DOHH2 (cell line): Measurements from ENCODE around the gene DOP1B.

Experiments
- H3F3A ChIP-seq: fragments of 200-600 bp; sonication (generic), shearing (Covaris generic); 2 replicates; pipeline ENCODE4 v1.6.0; 2016; ENCODE audit warnings: antibody characterized with exemption, mild to moderate bottlenecking; ENCODE audit not compliant: control insufficient read depth, insufficient read depth
- H3K27ac ChIP-seq: fragments of 200-600 bp; sonication (generic); 2 replicates; pipeline ENCODE4 v1.5.1; 2014; ENCODE audit warnings: low read depth, mild to moderate bottlenecking, low read length, moderate library complexity
- H3K27me3 ChIP-seq: fragments of 200-600 bp; sonication (generic); 2 replicates; pipeline ENCODE4 v1.6.1; 2014; ENCODE audit warnings: mild to moderate bottlenecking, low read length, mixed read lengths; ENCODE audit not compliant: control insufficient read depth
- H3K36me3 ChIP-seq: fragments of 200-600 bp; sonication (generic); 2 replicates; pipeline ENCODE4 v1.6.1; 2014; ENCODE audit warnings: mild to moderate bottlenecking, low read length, moderate library complexity, mixed read lengths; ENCODE audit not compliant: control insufficient read depth
- H3K4me1 ChIP-seq: fragments of 200-600 bp; sonication (generic); 2 replicates; pipeline ENCODE4 v1.6.1; 2014; ENCODE audit warnings: mild to moderate bottlenecking, low read length, mixed read lengths; ENCODE audit not compliant: control insufficient read depth
- H3K4me2 ChIP-seq: fragments of 200-600 bp; sonication (generic); 2 replicates; pipeline ENCODE4 v1.6.0; 2014; ENCODE audit warnings: mild to moderate bottlenecking, low read length, moderate library complexity
- H3K4me3 ChIP-seq: fragments of 200-600 bp; sonication (generic); 2 replicates; pipeline ENCODE4 v1.5.1; 2014; ENCODE audit warnings: mild to moderate bottlenecking, low read length, mixed read lengths
- H3K79me2 ChIP-seq: fragments of 200-600 bp; sonication (generic); 2 replicates; pipeline ENCODE4 v1.6.1; 2014; ENCODE audit warnings: mild to moderate bottlenecking, low read length, mixed read lengths; ENCODE audit not compliant: control insufficient read depth
- H3K9me2 ChIP-seq: fragments of 200-600 bp; sonication (generic); replicated peaks from 2 replicates; pipeline ENCODE4 v1.6.1; 2014; ENCODE audit warnings: mild to moderate bottlenecking, low read length, mixed read lengths; ENCODE audit not compliant: control insufficient read depth
- H3K9me3 ChIP-seq: fragments of 200-600 bp; sonication (generic); 2 replicates; pipeline ENCODE4 v1.6.1; 2014; ENCODE audit warnings: antibody characterized with exemption, low read length, mixed read lengths; ENCODE audit not compliant: control insufficient read depth, insufficient read depth
- H4K20me1 ChIP-seq: fragments of 200-600 bp; sonication (generic); 2 replicates; pipeline ENCODE4 v1.6.0; 2014; ENCODE audit warnings: low read depth, mild to moderate bottlenecking, antibody characterized with exemption, low read length, moderate library complexity; ENCODE audit not compliant: control insufficient read depth, insufficient read depth
- CTCF ChIP-seq: fragments of 200-600 bp; sonication (generic); IDR thresholded peaks from one replicate; pipeline ENCODE4 v1.5.1; 2014; ENCODE audit warnings: antibody characterized with exemption, mild to moderate bottlenecking, low read depth, low read length; ENCODE audit not compliant: poor library complexity, severe bottlenecking
- EZH2phosphoT487 ChIP-seq: fragments of 200-600 bp; sonication (generic); IDR thresholded peaks from 2 replicates; pipeline ENCODE4 v1.6.1; 2017; ENCODE audit warnings: borderline replicate concordance, mild to moderate bottlenecking, antibody characterized with exemption, low read length, moderate library complexity, mixed read lengths

DOP1B gene

GRCh38 chr21:36163750-36164741 is 7.4 kb downstream of the DOP1B start:
- no peaks in the 10 kb centered on the region for H4K20me1 ChIP-seq
- H3K9me3 ChIP-seq: no peaks in the 10 kb centered on the region
- no peak overlapping the region for H3K4me3 ChIP-seq
- no peak for TF ChIP-seq EZH2phosphoT487
- no peaks in the 10 kb centered on the region for H3K9me2 ChIP-seq
- H3K79me2 ChIP-seq: no peaks in the 10 kb centered on the region
- H3F3A ChIP-seq: no peaks in the 10 kb centered on the region
- no peaks in the 10 kb centered on the region for H3K27me3 ChIP-seq
- H3K27ac ChIP-seq: no peak overlapping the region
- H3K4me1 ChIP-seq: no peaks in the 10 kb centered on the region
- no peaks in the 10 kb centered on the region for H3K36me3 ChIP-seq
- H3K4me2 ChIP-seq: no peak overlapping the region

GRCh38 chr21:36165356-36165755 is 8.7 kb downstream of the DOP1B start:
- H3K27ac ChIP-seq: no peak overlapping the region
- H3F3A ChIP-seq: no peaks in the 10 kb centered on the region
- H3K4me2 ChIP-seq: no peak overlapping the region
- H4K20me1 ChIP-seq: no peaks in the 10 kb centered on the region
- H3K36me3 ChIP-seq: no peaks in the 10 kb centered on the region
- TF ChIP-seq CTCF: no peak
- no peak for TF ChIP-seq EZH2phosphoT487
- no peaks in the 10 kb centered on the region for H3K9me3 ChIP-seq
- no peaks in the 10 kb centered on the region for H3K79me2 ChIP-seq
- no peaks in the 10 kb centered on the region for H3K9me2 ChIP-seq
- no peaks in the 10 kb centered on the region for H3K4me1 ChIP-seq
- no peak overlapping the region for H3K4me3 ChIP-seq
- H3K27me3 ChIP-seq: no peaks in the 10 kb centered on the region

GRCh38 chr21:36166705-36167104 is 10.1 kb downstream of the DOP1B start:
- no peaks in the 10 kb centered on the region for H3K36me3 ChIP-seq
- no peak overlapping the region for H3K4me3 ChIP-seq
- H3K27ac ChIP-seq: no peak overlapping the region
- no peak overlapping the region for H3K4me2 ChIP-seq
- no peaks in the 10 kb centered on the region for H3K27me3 ChIP-seq
- H3K4me1 ChIP-seq: peaks cover under 1% of the 10 kb centered on the region; the same call in 1 of the 2 replicates
- H3F3A ChIP-seq: no peaks in the 10 kb centered on the region
- TF ChIP-seq EZH2phosphoT487: no peak
- TF ChIP-seq CTCF: no peak
- H3K9me3 ChIP-seq: no peaks in the 10 kb centered on the region
- H3K79me2 ChIP-seq: no peaks in the 10 kb centered on the region
- no peaks in the 10 kb centered on the region for H4K20me1 ChIP-seq
- no peaks in the 10 kb centered on the region for H3K9me2 ChIP-seq

- H3K27me3 ChIP-seq: no peaks in the 10 kb centered on the region
- no peaks in the 10 kb centered on the region for H4K20me1 ChIP-seq
- H3K4me3 ChIP-seq: no peak overlapping the region
- no peaks in the 10 kb centered on the region for H3K79me2 ChIP-seq
- peaks cover 4% of the 10 kb centered on the region; the same call in 1 of the 2 replicates for H3K4me1 ChIP-seq
- H3K9me2 ChIP-seq: no peaks in the 10 kb centered on the region
- H3F3A ChIP-seq: no peaks in the 10 kb centered on the region
- H3K4me2 ChIP-seq: no peak overlapping the region
- H3K27ac ChIP-seq: no peak overlapping the region
- TF ChIP-seq EZH2phosphoT487 (no peak), CTCF (no peak)
- H3K9me3 ChIP-seq: no peaks in the 10 kb centered on the region
- no peaks in the 10 kb centered on the region for H3K36me3 ChIP-seq
Observed at GRCh38 chr21:36167541-36167940, 10.9 kb downstream of the DOP1B start.
